NAMALWA (cell line): ENCODE data around the gene UBE2G2.
A peak's percentile ranks its signal among the peaks of the same experiment; 100 is the strongest.

Experiments used
- DNase-seq: peaks from one replicate; pipeline ENCODE4 v3.0.0-alpha.2; 2015; ENCODE audit warnings: low spot score

UBE2G2 gene

DNA sequence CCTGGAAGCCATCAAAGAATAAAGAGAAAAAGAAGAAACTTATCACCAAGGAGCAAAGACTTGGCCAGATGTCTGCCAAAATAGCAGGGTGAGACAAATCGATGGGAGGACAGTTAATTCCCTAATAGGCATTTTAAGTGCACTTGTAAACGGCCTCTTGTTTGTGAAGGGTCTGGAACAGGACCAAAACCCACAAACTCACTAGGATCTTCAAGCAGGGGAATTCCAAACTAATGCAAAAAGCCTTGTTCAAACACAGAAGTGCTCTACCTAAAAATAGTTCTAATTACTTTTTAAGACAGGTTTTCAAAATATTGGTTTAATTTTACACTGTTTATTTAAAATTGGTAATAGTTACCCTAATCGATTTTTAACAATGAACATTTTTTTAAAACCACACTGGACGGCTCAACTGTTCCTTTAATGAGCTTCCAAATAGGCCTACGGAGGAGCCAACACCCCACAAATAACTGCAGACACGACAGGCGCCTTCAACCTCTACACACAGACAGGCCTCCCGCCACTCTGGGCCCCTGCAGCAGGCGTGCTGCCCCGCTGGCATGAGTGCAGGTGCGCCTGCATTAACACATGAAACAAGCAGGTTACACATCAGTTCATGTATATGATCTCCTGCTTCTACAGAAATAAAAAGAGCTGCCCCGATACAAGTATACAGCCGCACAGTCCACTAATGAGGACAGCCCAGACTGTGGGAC lies 15.8 kb downstream of the UBE2G2 start:
- no peak for DNase-seq

DNA sequence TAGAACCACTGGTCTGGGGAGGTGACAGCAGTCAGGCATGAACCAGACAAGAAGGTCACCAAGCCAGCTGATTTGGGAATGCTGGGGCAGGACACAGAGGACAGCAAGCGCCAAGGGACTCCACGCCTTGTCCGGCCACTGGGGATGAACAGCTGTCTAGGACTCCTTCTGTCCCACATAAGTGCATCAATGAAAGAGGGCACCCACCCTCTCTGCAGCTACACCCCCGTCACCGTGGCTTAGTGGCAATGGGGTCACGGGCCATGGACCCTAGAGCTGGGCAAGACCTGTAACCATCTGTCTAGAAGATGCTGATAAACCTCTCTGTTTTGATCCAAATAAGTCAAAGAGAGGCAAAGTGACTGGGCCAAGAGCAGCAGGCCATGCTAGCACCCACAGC lies 16.8 kb downstream of the UBE2G2 start:
- DNase-seq: no peak

DNA sequence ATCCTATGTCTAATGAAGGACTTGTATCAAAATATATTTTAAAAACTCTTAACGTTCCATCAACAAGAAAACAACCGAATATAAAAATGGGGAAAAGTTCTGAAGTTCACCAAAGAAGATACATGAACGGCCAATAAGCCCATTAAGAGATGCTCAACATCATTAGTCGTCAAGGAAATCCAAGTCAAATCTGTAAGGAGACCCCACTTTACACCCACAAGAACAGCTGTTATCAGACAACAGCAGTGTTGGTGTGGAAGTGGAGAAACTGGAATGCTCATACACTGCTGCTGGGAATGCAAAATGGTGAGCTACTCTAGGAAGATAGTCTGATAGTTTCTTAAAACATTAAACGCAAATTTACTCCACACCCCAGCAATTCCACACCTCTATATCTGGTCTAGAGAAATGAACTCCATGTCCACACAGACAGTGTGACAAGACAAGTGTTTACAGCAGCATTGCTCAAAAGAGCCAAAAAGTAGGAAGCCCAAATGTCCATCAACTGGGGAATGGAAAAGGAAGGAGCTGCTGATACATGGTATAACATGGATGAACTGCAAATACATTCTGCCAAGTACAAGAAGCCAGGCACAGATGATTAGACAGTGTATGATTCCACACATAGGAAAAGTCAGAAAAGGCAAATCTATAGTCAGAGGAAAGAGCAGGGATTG lies 18.5 kb downstream of the UBE2G2 start:
- no peak for DNase-seq

DNA sequence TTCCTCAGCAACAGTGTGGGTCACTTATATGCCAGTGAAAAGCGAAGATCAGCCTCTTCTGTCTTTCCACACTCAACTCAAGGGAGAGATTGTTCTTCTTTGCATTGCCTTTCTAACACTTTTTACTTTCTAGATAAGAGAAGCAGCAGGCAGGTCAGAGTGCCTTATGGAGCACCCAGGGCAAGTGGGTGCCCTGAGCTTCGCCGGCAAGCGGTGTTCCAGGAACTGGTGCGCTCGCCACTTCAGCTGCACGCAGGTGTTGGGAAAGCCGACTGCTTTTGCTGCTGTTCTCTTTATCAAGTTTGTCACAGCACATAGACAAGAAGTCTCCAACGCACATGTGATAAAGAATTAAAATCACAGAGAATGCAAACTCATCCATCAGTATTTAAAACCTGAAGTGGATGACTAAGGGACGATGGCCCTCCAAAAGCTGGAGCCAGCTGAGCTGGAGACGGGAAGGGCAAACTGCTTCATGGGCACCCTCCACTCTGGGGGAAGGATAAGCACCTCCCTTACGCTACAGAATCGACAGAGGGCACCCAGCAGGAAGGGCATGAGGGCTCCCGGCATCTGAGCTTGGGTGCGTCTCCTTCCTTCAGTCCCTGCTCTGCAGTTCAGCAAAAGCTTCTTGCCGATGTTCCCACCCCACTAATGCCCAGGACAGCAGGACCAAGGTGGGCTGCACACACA lies 20.7 kb downstream of the UBE2G2 start:
- DNase-seq: no peak

DNA sequence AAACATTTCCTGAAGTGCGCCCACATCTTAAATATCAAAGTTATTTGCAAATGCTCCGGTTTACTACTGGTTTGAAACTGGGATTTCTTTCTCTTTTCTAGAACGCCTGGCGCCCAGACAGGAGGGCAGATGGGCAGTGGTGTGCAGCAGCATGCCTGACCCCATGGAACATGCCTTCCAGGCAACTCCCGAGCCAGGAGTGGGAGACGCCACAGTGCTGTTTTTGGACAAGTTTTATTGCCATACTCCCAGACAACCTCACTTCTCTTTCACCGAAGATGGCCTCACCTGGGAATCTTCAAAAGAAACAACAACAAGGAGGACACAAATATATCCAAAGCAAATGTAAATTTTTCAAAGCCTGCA lies 21.5 kb downstream of the UBE2G2 start:
- no peak for DNase-seq

DNA sequence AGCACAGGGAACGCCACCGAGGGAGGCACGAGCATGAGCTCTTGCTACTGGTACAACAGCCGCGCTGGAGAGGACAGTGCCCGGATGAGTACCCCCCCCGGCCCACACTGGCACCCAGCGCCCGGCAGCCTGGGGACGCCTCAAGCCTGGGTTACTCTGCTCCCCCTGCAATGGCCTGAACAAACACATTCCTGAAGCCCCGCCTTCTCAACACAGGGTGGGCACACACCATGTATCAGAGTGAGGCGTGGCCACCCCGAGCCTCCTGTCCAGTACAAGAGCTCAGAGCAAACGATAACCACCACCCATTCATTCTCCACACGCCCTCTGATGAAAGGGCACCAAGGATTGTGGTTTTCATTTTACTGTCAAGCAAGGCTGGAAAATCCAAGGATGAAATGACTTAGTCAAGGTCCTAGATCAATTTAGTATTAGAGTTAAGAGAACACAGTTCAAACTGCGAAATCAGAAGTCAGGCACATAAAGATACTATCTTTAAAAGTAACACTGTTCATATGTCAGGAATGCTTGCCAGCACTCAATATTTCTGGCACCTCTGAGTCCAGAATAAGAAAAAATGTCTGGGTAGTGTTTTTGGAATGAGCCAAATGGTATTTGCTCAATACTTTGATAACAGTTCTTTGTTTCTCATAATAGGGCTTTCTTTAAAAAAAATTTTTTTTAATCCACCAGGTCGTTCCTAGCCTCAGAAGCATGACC lies 22.0 kb downstream of the UBE2G2 start:
- no peak for DNase-seq

DNA sequence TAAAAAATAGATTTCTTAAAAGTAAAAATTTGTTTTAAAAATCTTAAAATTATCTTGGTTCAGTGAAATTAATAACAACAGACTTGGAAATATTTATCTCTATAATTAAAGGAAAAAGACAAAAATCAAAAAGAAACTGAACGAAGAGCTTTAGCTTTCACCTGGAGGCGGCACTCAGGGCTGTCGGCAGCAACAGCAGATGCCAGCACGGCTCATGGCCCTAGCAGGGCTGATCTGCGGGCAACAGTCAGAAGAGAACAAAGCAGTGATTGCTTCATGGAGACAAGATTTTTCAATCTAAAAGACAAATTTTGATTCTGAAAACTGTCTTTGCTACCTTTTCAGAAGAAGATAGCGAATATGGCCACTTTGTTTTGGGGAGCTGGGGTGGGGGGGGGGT lies 22.6 kb downstream of the UBE2G2 start:
- DNase-seq: no peak

DNA sequence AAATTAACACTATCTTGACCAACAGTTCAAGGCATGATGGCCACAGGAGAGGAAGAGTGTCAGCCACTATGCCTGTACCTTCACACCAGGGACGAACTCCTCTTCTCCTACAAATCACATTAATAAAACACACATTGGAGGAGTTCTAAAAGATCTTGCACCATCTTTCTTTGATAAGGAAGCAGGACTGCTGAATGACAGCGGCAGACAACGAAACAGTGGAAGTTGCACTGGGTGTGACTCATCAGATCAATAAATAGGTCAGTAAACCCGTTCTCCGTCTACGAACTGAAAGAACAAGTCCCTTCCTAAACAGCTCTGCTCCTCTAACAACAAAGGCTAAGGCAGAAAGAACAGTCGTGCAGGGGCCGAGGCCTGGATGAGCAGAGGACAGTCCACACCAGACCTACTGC lies 23.1 kb downstream of the UBE2G2 start:
- no peak for DNase-seq

DNA sequence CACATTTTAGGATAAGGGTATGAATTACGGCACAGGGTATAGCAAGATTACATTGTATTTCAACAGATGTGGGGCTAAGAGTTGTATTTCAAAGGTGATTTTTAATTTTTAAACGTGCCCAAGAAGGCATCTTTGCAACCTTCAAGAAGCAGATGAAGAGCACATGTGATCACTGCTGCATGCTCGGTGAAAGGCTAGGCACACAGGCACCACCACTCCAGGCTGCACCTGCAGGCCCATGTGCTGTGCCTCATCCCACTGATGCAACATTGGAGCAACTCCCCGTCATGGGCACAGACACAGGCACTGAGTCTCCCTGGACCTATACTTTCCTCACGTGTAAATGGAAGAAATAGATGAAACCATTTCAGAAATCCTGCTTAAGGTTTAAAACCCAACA lies 23.5 kb downstream of the UBE2G2 start:
- no peak for DNase-seq

DNA sequence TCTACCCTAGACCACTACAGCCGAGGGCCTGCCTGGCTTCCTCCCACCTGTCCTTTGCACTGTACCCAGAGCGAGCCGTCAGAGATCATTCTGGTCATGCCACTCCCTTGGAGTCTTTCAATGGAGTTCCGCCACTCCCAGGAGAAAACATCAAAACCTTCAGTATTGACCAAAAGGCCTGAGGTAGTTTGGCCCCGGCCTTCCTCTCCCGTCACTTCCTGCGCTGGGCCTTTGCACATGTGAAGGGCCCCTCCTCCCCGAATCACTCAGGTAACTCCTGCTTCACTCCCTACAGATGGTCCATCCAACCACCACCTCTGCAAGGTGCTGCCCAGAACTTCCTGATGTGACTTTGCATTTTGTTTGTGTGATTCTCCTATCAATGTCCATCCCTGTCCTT lies 26.6 kb downstream of the UBE2G2 start:
- DNase-seq: no peak

DNA sequence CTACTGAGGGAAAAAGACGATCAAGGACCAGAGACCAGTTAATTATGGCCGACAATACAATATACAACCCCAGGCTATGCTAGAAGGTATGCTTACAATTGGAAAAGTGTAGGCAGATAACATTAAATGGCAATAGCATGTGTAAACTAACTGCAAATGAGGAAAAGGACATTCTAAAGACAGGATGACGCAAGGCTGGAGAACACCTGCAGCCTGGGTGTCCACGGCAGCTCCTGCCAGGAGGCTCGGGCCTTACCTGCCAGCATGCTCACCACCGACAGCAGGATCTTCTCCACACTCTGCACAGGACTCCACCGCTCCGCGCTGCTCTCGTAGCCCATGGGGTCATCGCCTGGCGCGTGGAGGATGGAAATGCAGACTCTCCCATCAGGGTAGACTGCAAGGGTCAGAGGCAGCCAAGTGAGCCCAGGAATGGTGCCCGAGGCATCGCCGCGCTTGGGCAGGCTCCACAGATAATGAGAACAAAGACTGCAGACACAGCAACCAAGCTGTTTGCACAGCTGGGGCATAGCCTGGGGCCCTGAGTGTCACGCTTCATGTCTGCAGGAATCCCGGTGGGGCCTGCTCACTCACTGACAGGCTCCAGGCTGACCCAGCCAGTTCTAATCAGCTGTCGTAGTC lies 28.2 kb downstream of the UBE2G2 start:
- no peak for DNase-seq

DNA sequence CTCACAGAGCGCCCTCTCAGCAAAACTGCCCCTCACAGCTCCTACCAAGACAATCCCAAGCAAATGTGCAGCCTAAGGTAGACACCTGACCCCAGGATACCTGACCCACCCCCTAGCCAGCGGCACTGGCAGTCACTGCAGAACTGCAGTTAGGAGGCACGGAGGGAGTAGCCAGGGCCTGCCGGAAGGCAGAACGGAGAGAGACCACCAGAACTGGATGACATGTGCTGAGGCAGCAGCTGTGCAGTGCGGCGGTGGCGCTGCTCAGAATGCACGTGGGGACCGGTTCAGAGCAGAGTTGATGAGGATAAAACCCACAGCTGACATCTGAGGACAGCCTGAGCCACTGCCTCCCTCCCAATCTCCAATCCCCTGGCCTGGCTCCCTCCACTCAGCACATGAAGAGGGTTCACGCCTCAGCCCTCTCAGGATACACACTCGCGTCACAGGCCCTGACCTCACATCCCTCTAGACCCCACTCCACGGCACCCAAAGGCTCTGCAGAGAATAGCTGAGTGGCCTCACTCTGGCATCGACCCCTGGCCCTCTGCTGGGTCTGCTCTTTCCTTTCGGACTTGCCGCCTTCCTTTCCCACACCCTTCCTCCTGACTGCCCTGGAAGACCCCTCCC lies 29.6 kb downstream of the UBE2G2 start:
- no peak for DNase-seq

DNA sequence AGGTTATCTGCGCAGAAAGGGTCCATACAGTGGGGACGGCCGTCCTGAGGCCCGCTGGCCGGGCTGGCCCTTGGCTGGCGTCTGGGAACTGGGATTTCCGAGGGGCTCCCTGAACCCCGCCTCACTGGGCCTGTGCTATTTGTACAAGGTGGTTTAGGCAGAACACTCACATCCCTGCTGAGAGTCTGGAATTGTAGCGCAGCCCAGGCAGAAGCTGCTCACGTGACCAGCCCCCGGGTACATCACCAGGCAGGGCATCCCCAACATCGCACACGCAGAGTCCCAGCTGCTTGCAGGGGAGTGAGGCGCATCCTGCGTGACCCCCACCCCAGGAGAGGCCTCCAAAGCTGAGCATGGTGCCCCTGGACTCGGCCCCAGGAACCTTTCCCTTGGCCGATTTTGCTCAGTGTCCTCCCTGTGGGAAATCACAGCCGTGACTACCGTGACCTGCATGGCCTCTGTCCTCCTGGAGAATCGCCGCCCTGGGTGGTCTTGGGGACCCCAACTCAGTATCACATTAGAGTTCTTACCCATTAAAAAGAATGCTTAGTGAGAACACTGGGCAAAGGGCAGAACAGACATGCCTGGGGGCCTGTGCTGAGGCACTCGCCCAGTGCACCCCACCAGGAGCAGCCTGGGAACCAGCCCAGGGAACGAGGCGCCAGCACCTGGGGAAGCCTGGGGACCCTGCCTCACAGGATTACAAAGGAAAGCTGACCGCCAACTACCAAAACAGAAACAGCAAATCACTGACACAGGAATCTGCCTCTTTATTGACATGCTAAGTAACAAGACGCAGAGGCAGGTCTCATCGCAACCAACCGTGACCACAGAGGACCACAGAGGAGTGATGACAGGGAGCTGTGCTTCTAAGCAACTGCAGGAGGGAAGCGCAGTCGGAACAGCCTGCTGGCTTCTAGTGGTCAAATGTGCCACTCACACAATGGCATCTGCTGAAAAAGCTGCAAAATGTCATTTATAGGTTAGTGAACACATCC lies 33.5 kb downstream of the UBE2G2 start:
- DNase-seq: no peak

DNA sequence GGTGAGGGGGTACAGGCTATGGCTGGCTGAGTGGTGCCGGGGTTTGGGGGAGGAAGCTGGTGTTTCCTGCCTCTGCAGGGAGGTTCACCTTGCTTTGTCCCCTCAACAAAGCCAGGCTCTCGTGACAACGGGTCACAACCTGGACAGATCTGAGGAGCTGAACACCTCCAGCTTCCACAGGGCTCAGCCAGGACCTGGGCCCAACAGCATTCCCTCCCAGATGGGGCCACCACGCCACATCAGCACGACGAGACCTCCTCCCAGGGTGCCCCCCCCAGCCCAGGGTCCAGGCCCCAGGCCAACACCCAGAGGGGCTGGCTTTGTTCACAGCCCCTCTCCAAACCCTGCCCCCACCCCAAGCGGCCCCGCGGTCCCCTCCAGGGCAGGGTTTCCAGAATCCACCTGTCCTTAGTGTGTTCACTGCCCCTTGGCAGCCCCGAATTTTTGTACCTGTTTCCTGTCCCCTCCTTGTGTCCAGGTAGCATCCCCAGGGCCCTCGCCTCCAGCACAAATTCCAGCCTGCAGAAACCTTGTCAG lies 34.7 kb downstream of the UBE2G2 start:
- no peak for DNase-seq

DNA sequence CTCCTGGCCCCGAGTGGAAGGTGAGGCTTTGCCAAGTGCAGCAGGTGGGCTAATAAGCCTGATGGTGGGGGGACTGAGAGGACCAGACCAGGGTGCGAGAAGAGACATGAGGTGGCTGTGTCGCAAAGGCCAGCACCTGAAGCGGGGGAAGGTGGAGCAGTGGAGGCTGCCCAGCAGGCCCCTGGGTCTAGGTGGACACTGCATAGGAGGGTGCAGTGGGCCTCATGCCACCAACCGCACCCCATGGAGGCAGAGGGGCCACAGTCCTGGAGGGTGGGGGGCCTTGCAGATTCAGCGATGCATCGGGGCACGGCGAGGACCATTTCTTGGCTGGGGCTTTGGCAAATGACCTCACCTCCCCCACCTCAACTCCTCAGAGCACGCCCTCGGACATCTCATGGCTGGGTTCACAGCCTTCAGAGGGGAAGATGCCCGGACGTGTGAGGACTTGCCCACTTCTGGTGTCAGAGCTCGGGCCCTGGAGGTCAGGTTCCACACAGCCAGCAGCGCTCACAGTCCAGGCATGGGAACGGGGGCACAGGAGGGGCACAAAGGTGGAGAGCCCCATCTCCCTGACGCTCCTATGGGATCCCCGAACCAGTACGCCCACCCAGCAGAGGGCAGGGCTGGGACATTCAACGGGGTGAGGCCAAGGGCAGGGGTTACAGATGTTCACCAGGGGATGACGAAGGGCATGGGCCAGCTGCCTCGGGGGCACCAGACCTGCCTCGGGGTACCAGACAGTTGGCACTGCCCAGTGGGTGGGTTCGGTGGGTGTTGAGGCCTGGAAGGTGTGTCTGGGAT lies 35.4 kb downstream of the UBE2G2 start:
- no peak for DNase-seq

DNA sequence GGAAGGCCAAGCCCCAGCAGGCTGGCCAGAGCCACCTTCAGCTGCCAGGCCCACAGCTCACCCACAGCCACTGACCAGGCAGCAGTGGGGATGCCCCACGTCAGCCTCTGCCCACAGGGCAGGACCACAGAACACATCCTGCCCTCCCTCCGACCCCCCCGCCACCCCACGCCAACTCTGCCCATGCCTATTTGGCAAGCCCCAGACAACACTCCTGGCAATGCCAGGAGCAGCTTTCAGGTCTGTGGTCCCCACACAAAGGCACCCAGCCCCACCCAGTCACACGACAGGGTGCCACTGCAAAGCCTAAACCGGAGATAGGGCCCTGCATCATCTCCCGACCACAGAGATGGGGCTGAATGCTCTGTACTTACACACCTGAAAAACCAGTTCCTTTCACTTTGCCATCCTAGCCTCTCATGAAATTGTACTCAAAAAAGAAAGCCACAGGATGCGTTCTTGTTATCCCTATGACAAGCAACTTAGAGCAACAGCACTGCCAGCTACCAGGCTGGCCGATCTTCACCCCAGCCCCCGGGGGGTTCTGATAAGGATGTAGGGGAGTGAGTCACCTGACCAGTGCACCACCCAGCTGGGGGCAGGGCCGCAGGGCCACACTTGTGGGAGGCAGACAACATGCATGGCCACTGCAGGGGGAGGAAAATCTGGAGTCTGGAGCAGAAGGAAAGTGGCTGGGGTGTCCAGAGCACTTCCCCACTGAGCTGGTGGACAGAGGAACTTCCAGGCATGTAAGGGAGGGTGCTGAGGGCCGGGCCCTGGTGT lies 36.2 kb downstream of the UBE2G2 start:
- DNase-seq: peak; percentile 19

DNA sequence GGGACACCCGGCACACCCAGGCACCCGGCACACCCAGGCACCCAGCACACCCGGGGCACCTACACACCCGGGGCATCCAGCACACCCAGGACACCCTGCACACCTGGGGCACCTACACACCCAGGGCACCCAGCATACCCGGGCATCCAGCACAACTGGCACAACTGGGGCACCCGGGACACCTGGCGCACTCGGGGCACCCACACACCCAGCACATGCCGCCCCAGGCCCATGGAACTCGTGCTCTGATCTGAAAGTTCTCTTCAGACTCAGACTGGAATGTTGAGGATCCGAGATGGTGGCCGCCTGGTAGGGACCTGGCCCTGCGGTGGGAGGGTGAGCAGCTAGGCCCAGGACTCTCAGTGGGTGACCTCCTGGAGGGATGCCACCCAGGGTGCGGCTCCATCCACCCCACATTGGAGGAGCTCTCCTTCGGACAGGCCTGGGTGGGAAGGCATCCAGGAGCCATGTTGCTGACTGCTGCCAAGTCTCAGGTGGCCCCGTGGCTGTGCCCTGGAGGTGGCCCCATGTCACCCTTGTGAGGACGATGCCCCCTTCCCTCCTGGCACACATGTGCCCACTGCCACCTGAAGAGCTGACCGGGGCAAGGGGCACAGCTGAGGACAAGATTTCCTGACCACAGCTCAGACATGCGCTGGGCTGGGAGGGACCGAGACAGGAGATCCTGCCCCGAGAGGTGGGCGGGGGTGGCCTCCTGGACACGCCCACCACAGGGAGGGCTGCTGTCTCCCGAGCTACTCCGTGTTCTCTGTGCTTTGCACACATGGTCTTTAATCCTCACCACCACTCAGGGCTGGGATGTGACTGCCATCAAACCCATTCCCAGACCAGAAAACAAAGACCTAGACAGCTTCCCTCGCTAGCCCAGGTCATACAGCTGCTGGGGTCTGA lies 37.0 kb downstream of the UBE2G2 start:
- no peak for DNase-seq
